ENCODE measurements around the gene CDK6.

DNA sequence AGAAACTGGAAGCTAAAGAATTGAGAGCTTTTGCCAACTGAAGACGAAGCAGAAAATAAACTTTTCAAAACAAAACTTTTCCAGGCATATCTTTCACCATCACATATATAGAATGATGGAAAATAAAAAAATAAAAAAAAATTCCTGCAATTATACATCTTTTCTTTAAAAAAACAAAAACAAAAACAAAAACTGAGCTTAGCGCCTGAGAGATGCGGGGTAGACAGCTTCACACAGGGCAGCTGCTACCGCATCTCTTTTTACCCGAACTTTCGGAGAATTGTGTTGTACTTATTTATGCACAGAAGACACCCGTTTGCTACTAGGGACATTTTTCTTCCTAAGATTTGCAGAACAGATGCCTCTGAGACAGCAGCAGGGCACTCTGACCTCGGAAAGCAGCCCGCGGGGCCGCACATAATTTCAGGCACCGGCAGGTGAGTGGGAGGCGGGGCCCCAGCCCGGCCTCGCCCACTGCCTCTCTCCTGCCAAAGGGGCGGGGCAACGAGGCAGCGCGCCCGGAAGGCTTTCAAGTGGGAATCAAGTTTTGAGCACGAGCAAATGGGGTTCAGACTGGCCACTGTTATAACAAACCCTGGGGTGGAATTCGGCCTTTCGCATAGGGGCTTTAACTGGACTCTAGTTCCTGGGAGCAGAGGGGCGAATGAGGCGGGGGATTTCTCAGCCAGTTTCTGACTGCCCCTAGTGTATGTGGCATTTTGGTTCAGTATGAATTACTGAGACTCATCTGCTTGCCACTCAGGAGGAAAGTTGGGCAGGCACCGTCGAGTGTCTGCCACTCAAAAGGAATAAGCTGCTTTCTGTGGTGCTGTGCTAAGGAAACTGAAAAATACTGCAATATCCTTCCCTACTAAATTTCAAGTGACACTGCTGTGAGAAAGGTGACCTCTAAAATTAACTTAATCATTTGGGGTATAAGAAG lies 227.7 kb downstream of the CDK6 start:
- TF ChIP-seq CTCF (IDR thresholded peaks at IDR 0.05) (no peak), POLR2AphosphoS5 (IDR thresholded peaks at IDR 0.05) (no peak), POLR2A (IDR thresholded peaks at IDR 0.05; ENCODE audit: low read depth) (no peak), EP300 (IDR thresholded peaks at IDR 0.05) (no peak)
